Hematopoietic multipotent progenitor cell treated with erythropoietin and hydrocortisone succinate and interleukin-3 and kit ligand, for 6 days (in vitro differentiated cells): ENCODE data around the gene IPO7.
A peak's percentile ranks its signal among the peaks of the same experiment; 100 is the strongest.
"Not testable (repeated sequence)": the region's sequence is repeated elsewhere in the genome, so short reads cannot be mapped to it uniquely, and the experiment has no call there.

Source experiments
- DNase-seq: peaks from one replicate; pipeline ENCODE4 v3.0.0-alpha.2; 2015

Gene IPO7

GRCh38 chr11:9399466-9399865, 15.0 kb downstream of the IPO7 start:
- no peak for DNase-seq

- DNase-seq = not testable (repeated sequence)
Measured at GRCh38 chr11:9401884-9402283, 17.4 kb downstream of the IPO7 start.

- DNase-seq = no peak
Measured at GRCh38 chr11:9428706-9429105, 44.3 kb downstream of the IPO7 start.

GRCh38 chr11:9438611-9439010, 54.2 kb downstream of the IPO7 start:
- no peak for DNase-seq

- peak; percentile 13 for DNase-seq
Measured at GRCh38 chr11:9446230-9446629, 61.8 kb downstream of the IPO7 start.

GRCh38 chr11:9448576-9449352, 64.3 kb downstream of the IPO7 start:
- no peak for DNase-seq

- DNase-seq = not testable (repeated sequence)
Measured at GRCh38 chr11:9452023-9452422, 67.6 kb downstream of the IPO7 start.

- DNase-seq = no peak
Measured at GRCh38 chr11:9455722-9456121, 71.3 kb downstream of the IPO7 start.

GRCh38 chr11:9459667-9460321, 75.3 kb downstream of the IPO7 start:
- DNase-seq = peak; percentile 69

GRCh38 chr11:9460322-9461062, 76.0 kb downstream of the IPO7 start, which contains the start of gene ZNF143:
TSS of gene ZNF143 (plus strand) at chr11:9461012. CDS start at chr11:9471309, 10,297 bp downstream.
- peak; percentile 100 for DNase-seq

GRCh38 chr11:9461063-9461759, 76.8 kb downstream of the IPO7 start:
- DNase-seq = peak; percentile 92

- DNase-seq = peak; percentile 57
Measured at GRCh38 chr11:9461760-9462134, 77.3 kb downstream of the IPO7 start.

GRCh38 chr11:9462172-9462799, 77.8 kb downstream of the IPO7 start:
- DNase-seq = peak; percentile 20

GRCh38 chr11:9462806-9463537, 78.5 kb downstream of the IPO7 start:
- peak; percentile 38 for DNase-seq

GRCh38 chr11:9470765-9471164, 86.3 kb downstream of the IPO7 start:
- DNase-seq = no peak

GRCh38 chr11:9473408-9473807, 89.0 kb downstream of the IPO7 start:
- no peak for DNase-seq

- no peak for DNase-seq
Measured at GRCh38 chr11:9479899-9480298, 95.4 kb downstream of the IPO7 start.

GRCh38 chr11:9489080-9489765, 104.8 kb downstream of the IPO7 start:
- no peak for DNase-seq

GRCh38 chr11:9490376-9490775, 105.9 kb downstream of the IPO7 start:
- no peak for DNase-seq

GRCh38 chr11:9493492-9493891, 109.0 kb downstream of the IPO7 start:
- peak; percentile 25 for DNase-seq

GRCh38 chr11:9494316-9494715, 109.9 kb downstream of the IPO7 start:
- no peak for DNase-seq
